PFSK-1 (cell line): Measurements from ENCODE around the gene MTCL3.

Experiments
- FOXP2 ChIP-seq: optimal IDR thresholded peaks from 2 replicates; pipeline ENCODE3; 2011; ENCODE audit warnings: borderline replicate concordance, control low read depth, inconsistent platforms; ENCODE audit not compliant: insufficient read depth; ENCODE audit errors: extremely low read length, extremely low read depth
- POLR2AphosphoS5 ChIP-seq: IDR thresholded peaks from 2 replicates; pipeline ENCODE4 v1.6.1; 2012; ENCODE audit warnings: low read depth, mild to moderate bottlenecking, control low read depth, low read length, moderate library complexity
- SIN3A ChIP-seq: IDR thresholded peaks from 2 replicates; pipeline ENCODE4 v1.6.1; 2012; ENCODE audit warnings: mild to moderate bottlenecking, low read length, moderate library complexity, borderline replicate concordance; ENCODE audit not compliant: insufficient read depth
- TAF1 ChIP-seq: IDR thresholded peaks from 2 replicates; pipeline ENCODE4 v1.6.1; 2012; ENCODE audit warnings: low read length, control low read depth, borderline replicate concordance; ENCODE audit not compliant: insufficient read depth
- TF ChIP-seq, protein P1 (sequence below), 2 experiments: IDR thresholded peaks; 2 replicates each; pipeline versions ENCODE4 v1.6.1 to v1.8.0; 2011 to 2012; ENCODE audit warnings: low read depth in 2 of 2, low read length in 2 of 2, control low read depth in 1 of 2, inconsistent platforms in 1 of 2, mild to moderate bottlenecking in 1 of 2, moderate library complexity in 1 of 2; ENCODE audit not compliant: insufficient read depth in 1 of 2

MTCL3 gene

DNA sequence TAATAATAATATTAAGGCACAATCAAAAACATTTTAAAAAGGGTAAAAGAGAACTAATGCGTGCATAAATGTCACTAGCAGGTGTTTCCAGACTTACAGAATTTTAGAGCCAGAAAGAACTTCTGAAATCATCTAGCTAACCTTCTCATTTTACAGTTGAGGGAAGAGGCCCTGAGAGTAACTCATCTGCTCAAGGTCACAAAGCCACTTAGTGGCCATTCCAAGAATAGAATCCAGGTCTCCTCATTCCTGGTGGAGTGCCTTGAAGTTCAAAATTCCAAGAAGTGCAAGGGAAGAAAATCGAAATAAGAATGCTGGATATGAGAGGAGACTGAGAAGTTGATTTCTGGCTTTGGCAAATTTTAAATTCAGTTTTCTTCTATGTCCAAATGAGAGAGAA lies 56.8 kb downstream of the MTCL3 start:
- no peak for TF ChIP-seq TAF1
- TF ChIP-seq FOXP2 = no peak
- no peak for TF ChIP-seq SIN3A
- TF ChIP-seq, protein P1, sequence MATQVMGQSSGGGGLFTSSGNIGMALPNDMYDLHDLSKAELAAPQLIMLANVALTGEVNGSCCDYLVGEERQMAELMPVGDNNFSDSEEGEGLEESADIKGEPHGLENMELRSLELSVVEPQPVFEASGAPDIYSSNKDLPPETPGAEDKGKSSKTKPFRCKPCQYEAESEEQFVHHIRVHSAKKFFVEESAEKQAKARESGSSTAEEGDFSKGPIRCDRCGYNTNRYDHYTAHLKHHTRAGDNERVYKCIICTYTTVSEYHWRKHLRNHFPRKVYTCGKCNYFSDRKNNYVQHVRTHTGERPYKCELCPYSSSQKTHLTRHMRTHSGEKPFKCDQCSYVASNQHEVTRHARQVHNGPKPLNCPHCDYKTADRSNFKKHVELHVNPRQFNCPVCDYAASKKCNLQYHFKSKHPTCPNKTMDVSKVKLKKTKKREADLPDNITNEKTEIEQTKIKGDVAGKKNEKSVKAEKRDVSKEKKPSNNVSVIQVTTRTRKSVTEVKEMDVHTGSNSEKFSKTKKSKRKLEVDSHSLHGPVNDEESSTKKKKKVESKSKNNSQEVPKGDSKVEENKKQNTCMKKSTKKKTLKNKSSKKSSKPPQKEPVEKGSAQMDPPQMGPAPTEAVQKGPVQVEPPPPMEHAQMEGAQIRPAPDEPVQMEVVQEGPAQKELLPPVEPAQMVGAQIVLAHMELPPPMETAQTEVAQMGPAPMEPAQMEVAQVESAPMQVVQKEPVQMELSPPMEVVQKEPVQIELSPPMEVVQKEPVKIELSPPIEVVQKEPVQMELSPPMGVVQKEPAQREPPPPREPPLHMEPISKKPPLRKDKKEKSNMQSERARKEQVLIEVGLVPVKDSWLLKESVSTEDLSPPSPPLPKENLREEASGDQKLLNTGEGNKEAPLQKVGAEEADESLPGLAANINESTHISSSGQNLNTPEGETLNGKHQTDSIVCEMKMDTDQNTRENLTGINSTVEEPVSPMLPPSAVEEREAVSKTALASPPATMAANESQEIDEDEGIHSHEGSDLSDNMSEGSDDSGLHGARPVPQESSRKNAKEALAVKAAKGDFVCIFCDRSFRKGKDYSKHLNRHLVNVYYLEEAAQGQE (IDR thresholded peaks at IDR 0.05; ENCODE audit: insufficient read depth in 1 of 2, low read depth in 2 of 2, low read length in 2 of 2) = no peak
- TF ChIP-seq POLR2AphosphoS5 = no peak

DNA sequence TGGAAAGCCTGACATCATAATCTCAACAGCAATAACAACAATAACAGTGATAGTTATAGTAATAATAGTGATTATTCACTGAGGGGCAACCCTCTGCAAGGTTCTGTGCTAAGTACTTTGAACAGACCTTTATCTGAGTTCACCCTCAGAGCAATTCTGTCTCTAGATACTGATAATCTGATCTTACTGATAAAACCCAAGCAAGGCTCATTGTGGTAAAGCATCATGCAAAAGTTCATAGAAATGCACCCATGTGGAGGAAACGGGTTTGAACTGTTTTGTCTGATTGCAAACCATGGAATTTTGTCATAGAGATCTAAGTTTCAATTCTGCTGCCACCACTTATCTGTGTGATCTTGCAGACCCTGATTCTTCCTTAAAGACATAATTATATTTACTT lies 58.7 kb downstream of the MTCL3 start:
- TF ChIP-seq POLR2AphosphoS5 (no peak), TAF1 (no peak), SIN3A (no peak), FOXP2 (no peak)
- TF ChIP-seq, protein P1 (IDR thresholded peaks at IDR 0.05; ENCODE audit: insufficient read depth in 1 of 2, low read depth in 2 of 2, low read length in 2 of 2) = no peak

DNA sequence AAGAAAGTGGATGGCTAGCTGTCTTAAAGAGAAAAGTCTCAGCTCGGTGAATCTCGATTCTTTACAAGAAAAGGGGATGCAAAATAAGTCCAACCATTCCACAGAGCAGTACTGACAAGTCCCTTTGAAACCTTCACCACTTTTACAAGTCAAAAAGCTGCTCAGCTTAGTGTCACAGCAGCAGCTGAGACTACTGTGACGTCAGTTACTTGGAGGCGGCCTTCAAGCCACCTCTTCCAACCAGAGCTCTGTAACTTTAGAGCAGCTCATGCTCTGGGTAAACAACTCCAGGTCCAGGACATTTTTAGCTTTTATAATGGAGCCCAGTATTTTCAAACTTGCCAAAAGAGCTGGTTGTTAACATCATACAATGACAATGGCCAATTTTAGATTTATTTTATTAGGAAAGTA lies 59.9 kb downstream of the MTCL3 start, which contains the start of gene KIAA0408:
KIAA0408 (minus strand) TSS at position 159 of the 411 bp plus-strand sequence. CDS start 5,408 bp downstream, outside the sequence.
- TF ChIP-seq FOXP2 (no peak), TAF1 (no peak), POLR2AphosphoS5 (no peak), SIN3A (no peak)
- TF ChIP-seq, protein P1 (IDR thresholded peaks at IDR 0.05; ENCODE audit: insufficient read depth in 1 of 2, low read depth in 2 of 2, low read length in 2 of 2) = no peak

- TF ChIP-seq, protein P1 (IDR thresholded peaks at IDR 0.05; ENCODE audit: insufficient read depth in 1 of 2, low read depth in 2 of 2, low read length in 2 of 2) = no peak
- TF ChIP-seq FOXP2 (no peak), POLR2AphosphoS5 (no peak), SIN3A (no peak), TAF1 (no peak)
These were observed 60.3 kb downstream of the MTCL3 start for GRCh38 chr6:127458817-127459216.

DNA sequence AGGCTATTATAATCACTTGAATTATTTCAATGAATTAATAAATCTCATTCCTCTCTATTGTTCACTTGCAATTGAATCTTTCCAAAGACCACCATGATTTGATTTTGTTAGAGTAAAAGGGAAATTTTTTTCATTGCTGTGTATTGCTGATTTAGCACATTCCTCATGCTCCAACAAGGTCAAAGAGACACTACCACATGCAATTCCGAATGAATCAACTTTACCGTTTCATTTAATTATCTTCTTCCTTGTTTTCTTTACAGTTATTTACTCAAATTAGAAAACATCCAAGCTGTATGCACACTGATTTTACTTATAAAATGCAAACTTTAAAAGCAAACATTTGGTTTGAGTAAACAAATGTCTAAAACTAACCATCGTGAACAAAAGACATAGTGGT lies 60.9 kb downstream of the MTCL3 start:
- TF ChIP-seq POLR2AphosphoS5 (no peak), TAF1 (no peak), SIN3A (no peak)
